H1 (cell line): ENCODE results near the gene CRYGA. TPM values are rescaled to one million over a fixed set of nuclear protein-coding genes. Genes with fewer than 3 reads are reported as not detected.
A peak's percentile ranks its signal among the peaks of the same experiment; 100 is the strongest.

Experiments used
- CTCF ChIA-PET: fragments of 300-600 bp; sonication (Branson Sonifier 250); formaldehyde crosslinking; loops from one replicate; lab custom pipeline; 2021; ENCODE audit not compliant: partially characterized antibody; lab: Charles Lee
- POLR2A ChIA-PET: fragments of 300-600 bp; sonication (Branson Sonifier 250); formaldehyde crosslinking; loops from one replicate; lab custom pipeline; 2021; ENCODE audit warnings: inconsistent platforms; ENCODE audit not compliant: partially characterized antibody; lab: Charles Lee
- DNase-seq, 2 experiments: peaks; one replicate each; pipeline versions ENCODE4 v3.0.0 to v3.0.0-alpha.2; 2010 to 2022; ENCODE audit warnings: low spot score in 2 of 2, low read depth in 1 of 2, mixed read lengths in 1 of 2
- FAIRE-seq: peaks from 2 replicates; lab custom pipeline; 2011; peaks lifted over from hg19 to GRCh38; lab: Jason Lieb, UNC
- H2AFZ ChIP-seq: 2 replicates; pipeline ENCODE4 v1.8.1; 2012; ENCODE audit warnings: low read length, inconsistent platforms
- H2AK5ac ChIP-seq: 2 replicates; pipeline ENCODE4 v1.6.1; 2013; ENCODE audit warnings: low read depth, low read length
- H2BK120ac ChIP-seq: replicated peaks from 2 replicates; pipeline ENCODE3; 2013; ENCODE audit warnings: low read depth, low read length, inconsistent platforms
- H2BK12ac ChIP-seq: 2 replicates; pipeline ENCODE4 v1.6.1; 2013; ENCODE audit warnings: low read depth, low read length
- H2BK15ac ChIP-seq: 2 replicates; pipeline ENCODE4 v1.6.1; 2013; ENCODE audit warnings: low read length
- H2BK20ac ChIP-seq: 2 replicates; pipeline ENCODE4 v1.6.1; 2013; ENCODE audit warnings: low read length
- H2BK5ac ChIP-seq: 2 replicates; pipeline ENCODE4 v1.6.1; 2013; ENCODE audit warnings: low read depth, low read length
- H3K14ac ChIP-seq: 2 replicates; pipeline ENCODE4 v1.6.1; 2013; ENCODE audit warnings: inconsistent platforms; ENCODE audit not compliant: insufficient read length
- H3K18ac ChIP-seq: 2 replicates; pipeline ENCODE4 v1.6.1; 2013; ENCODE audit warnings: low read length; ENCODE audit errors: extremely low read depth
- H3K23ac ChIP-seq: 2 replicates; pipeline ENCODE4 v1.6.1; 2013; ENCODE audit warnings: inconsistent platforms; ENCODE audit not compliant: insufficient read length
- H3K23me2 ChIP-seq: 2 replicates; pipeline ENCODE4 v1.6.1; 2013; ENCODE audit warnings: low read depth, low read length
- H3K27ac ChIP-seq: 2 replicates; pipeline ENCODE4 v1.6.1; 2011; ENCODE audit warnings: low read depth, low read length, inconsistent platforms
- H3K27me3 ChIP-seq, 4 experiments: replicated peaks in 1 of 4; 1 replicate in 1 of 4; 2 replicates in 3 of 4; pipeline versions ENCODE4 v1.6.1 to v1.8.1; 2011 to 2013; ENCODE audit warnings: low read length in 3 of 4, mild to moderate bottlenecking in 3 of 4, inconsistent platforms in 2 of 4, mixed read lengths in 2 of 4, moderate library complexity in 1 of 4; ENCODE audit not compliant: control insufficient read depth in 3 of 4, insufficient read depth in 3 of 4; ENCODE audit errors: extremely low read depth in 1 of 4
- H3K36me3 ChIP-seq, 4 experiments: 2 replicates each; pipeline versions ENCODE4 v1.6.1 to v1.8.1; 2011 to 2013; ENCODE audit warnings: mild to moderate bottlenecking in 4 of 4, low read length in 3 of 4, moderate library complexity in 2 of 4, control low read depth in 1 of 4, inconsistent platforms in 1 of 4; ENCODE audit not compliant: insufficient read depth in 4 of 4, control insufficient read depth in 2 of 4
- H3K4ac ChIP-seq: replicated peaks from 2 replicates; pipeline ENCODE3; 2013; ENCODE audit warnings: low read length, low read depth, mixed read lengths, inconsistent platforms; ENCODE audit not compliant: insufficient read length
- H3K4me1 ChIP-seq, 4 experiments: replicated peaks in 1 of 4; 1 replicate in 1 of 4; 2 replicates in 3 of 4; pipeline versions ENCODE4 v1.6.1 to v1.8.1; 2011 to 2013; ENCODE audit warnings: low read length in 3 of 4, inconsistent platforms in 2 of 4, mixed read lengths in 1 of 4; ENCODE audit not compliant: insufficient read depth in 4 of 4, control insufficient read depth in 3 of 4
- H3K4me2 ChIP-seq, 2 experiments: 2 replicates each; pipeline versions ENCODE4 v1.6.1 to v1.8.1; 2011 to 2013; ENCODE audit warnings: low read depth in 2 of 2, low read length in 2 of 2, control low read depth in 1 of 2, inconsistent platforms in 1 of 2, mild to moderate bottlenecking in 1 of 2; ENCODE audit not compliant: insufficient read depth in 1 of 2
- H3K4me3 ChIP-seq, 4 experiments: fragments of 200-600, 300-600 bp in 1 of 4; sonication (generic), shearing (Covaris generic), sonication (Bioruptor Twin) in 1 of 4; 2 replicates each; pipeline versions ENCODE4 v1.5.1 to v1.8.1; 2011 to 2016; ENCODE audit warnings: low read length in 4 of 4, low read depth in 3 of 4, control low read depth in 2 of 4, inconsistent platforms in 2 of 4, mild to moderate bottlenecking in 2 of 4, mixed read lengths in 1 of 4, moderate library complexity in 1 of 4; ENCODE audit not compliant: insufficient read depth in 2 of 4; ENCODE audit errors: extremely low read depth in 1 of 4
- H3K56ac ChIP-seq: replicated peaks from 2 replicates; pipeline ENCODE3; 2013; ENCODE audit warnings: low read depth, mild to moderate bottlenecking, mixed read lengths, low read length, inconsistent platforms; ENCODE audit not compliant: insufficient read length
- H3K79me1 ChIP-seq: 2 replicates; pipeline ENCODE4 v1.6.1; 2013; ENCODE audit warnings: low read depth, low read length, control low read depth
- H3K79me2 ChIP-seq, 2 experiments: 2 replicates each; pipeline versions ENCODE4 v1.6.1 to v1.8.1; 2012 to 2013; ENCODE audit warnings: low read length in 2 of 2, mild to moderate bottlenecking in 2 of 2, inconsistent platforms in 1 of 2; ENCODE audit not compliant: insufficient read depth in 2 of 2, control insufficient read depth in 1 of 2
- H3K9ac ChIP-seq, 4 experiments: replicated peaks in 1 of 4; 1 replicate in 1 of 4; 2 replicates in 3 of 4; pipeline versions ENCODE4 v1.6.1 to v1.8.1; 2011 to 2013; ENCODE audit warnings: low read depth in 3 of 4, low read length in 3 of 4, control low read depth in 2 of 4, mild to moderate bottlenecking in 2 of 4, moderate library complexity in 2 of 4, inconsistent platforms in 1 of 4; ENCODE audit errors: extremely low read depth in 1 of 4
- H3K9me3 ChIP-seq, 2 experiments: 2 replicates each; pipeline versions ENCODE4 v1.6.1 to v1.8.1; 2012 to 2013; ENCODE audit warnings: mild to moderate bottlenecking in 2 of 2, moderate library complexity in 2 of 2, control low read depth in 1 of 2, inconsistent platforms in 1 of 2, low read depth in 1 of 2, low read length in 1 of 2, mixed read lengths in 1 of 2; ENCODE audit not compliant: insufficient read depth in 2 of 2
- H4K20me1 ChIP-seq, 2 experiments: replicated peaks in 1 of 2; 2 replicates each; pipeline versions ENCODE3 to v1.8.1; 2011 to 2013; ENCODE audit warnings: inconsistent platforms in 2 of 2, low read length in 2 of 2, mild to moderate bottlenecking in 1 of 2; ENCODE audit not compliant: insufficient read depth in 2 of 2, control insufficient read depth in 1 of 2
- H4K5ac ChIP-seq: 2 replicates; pipeline ENCODE4 v1.6.1; 2013; ENCODE audit warnings: low read length, low read depth, mixed read lengths, inconsistent platforms; ENCODE audit not compliant: insufficient read length
- H4K8ac ChIP-seq: 2 replicates; pipeline ENCODE4 v1.8.0; 2013; ENCODE audit warnings: mild to moderate bottlenecking, moderate library complexity, low read length, inconsistent platforms; ENCODE audit not compliant: insufficient read depth; ENCODE audit errors: extremely low read depth
- H4K91ac ChIP-seq: replicated peaks from 2 replicates; pipeline ENCODE3; 2013; ENCODE audit warnings: low read length, mixed read lengths, inconsistent platforms; ENCODE audit not compliant: insufficient read length
- KDM4A ChIP-seq: IDR thresholded peaks from one replicate; pipeline ENCODE4 v1.7.1; 2012; ENCODE audit warnings: low read depth, mild to moderate bottlenecking, moderate library complexity, low read length, inconsistent platforms; ENCODE audit not compliant: severe bottlenecking
- WGBS, 2 experiments: shearing (Covaris generic) in 1 of 2; methylation state at CpG; one replicate each; pipeline versions ENCODE4 v1.1.6 to v1.1.7; 2013 to 2015; ENCODE audit warnings: low lambda C conversion rate in 2 of 2, mixed read lengths in 2 of 2, inconsistent platforms in 1 of 2, low coverage in 1 of 2, missing lambda C conversion rate in 1 of 2; ENCODE audit not compliant: insufficient replicate concordance in 2 of 2, insufficient coverage in 1 of 2, insufficient read length in 1 of 2; ENCODE audit errors: extremely low coverage in 1 of 2, missing lambda C conversion rate in 1 of 2; 5-methylcytosine and 5-hydroxymethylcytosine counted together
- polyA plus RNA-seq, 7 experiments: library from polyadenylated mRNA; depleted of rRNA in 3 of 7; stranded (reverse) in 5 of 7; unstranded in 2 of 7; fragments of >200 nt in 5 of 7; fragments of 200-250 nt in 2 of 7; gene quantifications; 1 replicate in 5 of 7; 2 replicates in 1 of 7; 4 replicates in 1 of 7; pipeline versions ENCODE4 v1.2.1 to v1.2.3, GENCODE V29; 2011 to 2013; ENCODE audit warnings: missing spikeins in 2 of 7, mixed read lengths in 2 of 7
- total RNA-seq: library from RNA; stranded (reverse); fragmentation: NEBNext Ultra II Directional; extraction: Animal tissue kit (Norgen Biotek cat#: 25700); gene quantifications from 2 replicates; pipeline ENCODE4 v1.2.1, GENCODE V29; 2021

CRYGA gene
- total and polyA plus RNA-seq, 2 of the 8 experiments (the other 6 are each of a cell fraction or from before 2014, with no cell fraction given): not detected

DNA sequence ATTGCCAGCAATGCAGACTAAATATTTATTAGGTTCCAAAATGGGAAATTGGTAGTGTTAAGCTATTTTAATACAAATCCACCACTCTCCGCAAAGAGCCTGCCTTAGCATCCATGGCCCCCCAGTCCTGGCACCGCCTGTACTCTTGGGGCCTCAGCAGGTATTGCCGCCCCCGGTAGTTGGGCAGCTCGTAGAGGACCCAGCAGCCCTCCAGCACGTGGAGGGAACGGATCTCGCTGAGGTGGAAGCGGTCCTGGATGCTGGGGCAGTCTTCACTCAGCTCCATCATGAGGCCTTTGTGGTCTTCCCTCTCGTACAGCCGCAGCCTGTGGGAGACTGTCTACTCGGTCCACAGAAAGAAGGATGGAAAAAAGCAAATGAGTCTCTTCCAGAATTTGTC, 35.3 kb downstream of the CRYGA start:
- H3K36me3 ChIP-seq: no peaks in the 10 kb centered on the region
- no peak overlapping the region for H2BK20ac ChIP-seq
- ChIA-PET POLR2A (no interaction called here), CTCF (interaction anchor here (0.8 to 1.3 kb wide), 3 partner anchors 11 to 48 kb away, joined by 3 to 4 read pairs (median 3); no protein-coding TSS in a partner anchor)
- H3K79me1 ChIP-seq: no peaks in the 10 kb centered on the region
- H3K23ac ChIP-seq: no peak overlapping the region
- no peak overlapping the region for H3K4me3 ChIP-seq
- no peaks in the 10 kb centered on the region for H3K79me2 ChIP-seq
- H4K91ac ChIP-seq: no peak overlapping the region
- H4K5ac ChIP-seq: no peak overlapping the region
- WGBS, 2 experiments: 91% methylated on average over 12 of the region's 12 CpGs; no CpG with 5 or more reads in 1 of the 2 experiments
- no peak overlapping the region for H3K9ac ChIP-seq
- no peak overlapping the region for H2AFZ ChIP-seq
- H4K8ac ChIP-seq: 0 out of 2 replicates have a peak overlapping the region, but pooled peaks have one; percentile 18
- no peaks in the 10 kb centered on the region for H3K4me1 ChIP-seq
- H2BK12ac ChIP-seq: no peak overlapping the region
- no peak overlapping the region; the same call in 1 of the 2 replicates for H2BK15ac ChIP-seq
- H3K18ac ChIP-seq: no peak overlapping the region
- H3K4ac ChIP-seq: no peak overlapping the region
- no peak for FAIRE-seq
- H3K4me2 ChIP-seq: no peak overlapping the region
- no peak overlapping the region for H2AK5ac ChIP-seq
- no peaks in the 10 kb centered on the region for H4K20me1 ChIP-seq
- H3K14ac ChIP-seq: no peak overlapping the region
- no peaks in the 10 kb centered on the region for H3K27me3 ChIP-seq
- H2BK120ac ChIP-seq: no peak overlapping the region
- H3K23me2 ChIP-seq: no peaks in the 10 kb centered on the region
- H3K27ac ChIP-seq: no peak overlapping the region
- H3K9me3 ChIP-seq: no peaks in the 10 kb centered on the region
- H2BK5ac ChIP-seq: no peak overlapping the region
- DNase-seq: peak in 1 of 2 experiments; percentile 36
- H3K56ac ChIP-seq: no peak overlapping the region
- TF ChIP-seq KDM4A: no peak
